Activated effector memory CD4-positive, alpha-beta T cell treated with Interleukin-2 at 50 U/mL for 16 hours (primary cell): ENCODE results near the gene PAPSS2.

Experiments used
- DNase-seq: peaks from one replicate; pipeline ENCODE4 v3.0.0-alpha.2; 2020

The PAPSS2 gene

GRCh38 chr10:87672551-87672950 is 12.9 kb downstream of the PAPSS2 start:
- no peak for DNase-seq

DNA sequence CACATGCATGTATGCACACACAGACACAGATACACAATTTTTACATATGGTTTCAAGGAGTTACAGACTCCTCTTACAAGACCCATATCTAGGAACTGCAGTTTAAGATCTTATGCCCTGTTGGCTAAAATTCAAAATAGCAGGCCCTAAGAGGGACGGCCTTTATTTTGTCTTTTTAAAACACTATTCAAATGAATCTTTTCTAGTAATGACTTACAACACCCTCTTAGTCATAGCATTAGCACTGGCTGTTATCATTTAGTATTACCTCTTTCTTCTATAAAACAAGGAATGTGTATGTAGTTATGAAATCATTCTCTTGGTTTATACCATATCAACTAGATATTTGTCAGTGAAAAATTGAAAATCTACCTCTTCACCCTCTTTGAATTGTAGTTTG is 15.3 kb downstream of the PAPSS2 start:
- DNase-seq, result no peak

GRCh38 chr10:87675396-87676376 is 16.0 kb downstream of the PAPSS2 start:
- no peak for DNase-seq

GRCh38 chr10:87677595-87677994 is 17.9 kb downstream of the PAPSS2 start:
- DNase-seq, result no peak

- no peak for DNase-seq
Measured at GRCh38 chr10:87678302-87678701, 18.6 kb downstream of the PAPSS2 start.

- DNase-seq, result no peak
Measured at GRCh38 chr10:87683356-87683755, 23.7 kb downstream of the PAPSS2 start.

GRCh38 chr10:87684001-87684638 is 24.4 kb downstream of the PAPSS2 start:
- DNase-seq, result no peak

DNA sequence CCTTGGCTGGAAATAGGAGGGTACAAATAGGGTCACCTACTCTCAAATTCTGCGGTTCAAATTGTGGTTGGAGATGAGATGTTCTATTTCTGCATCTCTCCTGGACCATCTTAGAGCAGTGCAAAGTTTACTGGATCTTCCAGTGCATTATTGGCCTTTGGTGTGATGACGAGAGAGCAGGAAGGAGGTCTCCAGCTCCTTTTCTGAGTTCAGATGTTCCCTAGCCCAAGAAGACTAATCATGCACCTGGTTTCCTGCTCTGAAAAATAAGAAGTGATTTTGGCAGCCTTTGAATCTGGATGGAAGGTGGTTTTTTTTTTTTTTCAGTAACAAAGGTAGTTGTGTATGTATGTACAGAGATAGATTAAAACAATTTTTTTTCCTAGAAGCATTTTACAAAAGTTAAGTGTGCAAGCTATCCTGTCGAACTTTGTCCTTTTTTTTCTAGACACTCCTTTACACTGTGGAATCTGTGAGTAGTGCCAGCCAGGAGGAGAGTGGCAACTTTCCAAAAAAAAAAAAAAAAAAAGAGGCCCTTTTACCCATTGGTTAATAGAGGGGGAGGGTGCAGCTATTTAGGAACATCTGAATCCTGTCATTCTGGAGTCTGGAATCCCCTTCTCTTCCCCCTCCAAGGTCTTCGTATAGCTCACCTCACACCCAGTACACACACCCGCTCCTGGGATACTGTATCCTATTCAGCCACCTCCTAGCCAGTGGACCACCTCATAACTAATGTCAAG is 26.3 kb downstream of the PAPSS2 start:
- DNase-seq, result no peak

GRCh38 chr10:87691506-87692070 is 31.9 kb downstream of the PAPSS2 start:
- no peak for DNase-seq

DNA sequence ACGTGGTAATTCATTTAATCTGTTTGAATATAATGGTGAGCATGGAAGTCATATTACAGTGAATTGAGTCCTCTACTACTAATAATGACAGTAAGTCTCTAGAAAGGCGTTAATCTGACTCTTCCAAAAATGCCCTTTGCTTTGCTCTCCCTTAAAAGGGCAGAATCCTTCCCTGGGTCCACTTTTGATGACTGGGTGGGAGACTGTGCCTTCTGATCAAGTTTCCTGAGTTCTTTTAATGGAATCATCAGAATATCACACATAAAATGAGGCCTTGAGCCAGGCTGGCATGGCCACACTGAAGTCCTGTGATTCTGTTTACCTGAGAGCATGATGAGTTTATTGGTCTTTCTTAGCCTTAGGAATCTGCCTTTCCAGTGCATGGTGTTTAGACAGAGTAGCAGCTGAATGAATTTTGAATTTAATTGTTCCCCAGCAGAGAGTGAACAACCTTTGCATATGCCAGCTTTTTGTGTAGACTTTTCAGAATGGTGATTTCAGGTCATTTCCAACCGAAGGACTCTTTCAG is 33.3 kb downstream of the PAPSS2 start:
- DNase-seq, result no peak

- DNase-seq, result no peak
Measured at GRCh38 chr10:87694011-87694794, 34.5 kb downstream of the PAPSS2 start.

GRCh38 chr10:87695074-87695473 is 35.4 kb downstream of the PAPSS2 start:
- no peak for DNase-seq

- DNase-seq, result no peak
Measured at GRCh38 chr10:87696922-87697745, 37.5 kb downstream of the PAPSS2 start.

- no peak for DNase-seq
Measured at GRCh38 chr10:87700031-87700796, 40.5 kb downstream of the PAPSS2 start.

GRCh38 chr10:87702260-87702972 is 42.7 kb downstream of the PAPSS2 start:
- DNase-seq, result no peak

GRCh38 chr10:87702973-87703294 is 43.3 kb downstream of the PAPSS2 start:
- DNase-seq, result no peak

DNA sequence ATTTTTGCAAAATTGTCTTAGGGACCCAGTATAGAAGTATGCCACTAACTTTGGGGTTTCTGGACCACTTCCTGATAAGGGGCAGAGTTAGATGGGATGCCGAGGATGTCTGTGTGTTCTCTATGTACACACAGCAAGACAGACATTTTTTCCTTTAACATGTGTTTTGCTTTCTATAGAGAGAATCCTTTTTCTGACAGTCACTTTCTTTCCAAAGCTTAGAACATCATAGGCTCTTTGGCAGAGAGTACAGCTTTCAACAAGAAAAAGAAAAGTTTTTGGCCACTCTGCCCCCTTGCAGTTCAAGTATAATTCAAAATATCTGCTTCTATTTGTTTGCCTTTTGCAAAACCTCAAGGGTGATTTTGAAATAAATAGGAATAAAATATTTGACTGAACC is 44.1 kb downstream of the PAPSS2 start:
- no peak for DNase-seq

- DNase-seq, result no peak
Measured at GRCh38 chr10:87705339-87705738, 45.7 kb downstream of the PAPSS2 start.

DNA sequence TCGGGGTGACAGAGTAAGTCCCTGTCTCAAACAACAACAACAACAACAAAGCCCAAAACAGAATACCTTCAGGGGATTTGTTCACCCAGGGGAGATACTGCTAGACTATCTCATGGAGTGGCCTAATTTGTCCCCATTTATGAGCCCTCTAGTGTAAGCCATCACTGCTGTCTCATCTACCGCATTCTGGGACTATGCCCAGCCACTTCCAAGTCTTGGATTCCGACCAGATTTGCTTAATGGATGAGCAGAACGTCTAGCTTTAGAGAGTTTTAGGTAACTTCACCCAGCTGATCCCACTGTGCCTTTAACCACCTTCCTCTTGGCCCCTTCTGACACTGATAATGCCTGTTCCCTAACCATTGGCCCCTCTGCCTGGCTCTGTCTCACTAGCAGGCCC is 47.1 kb downstream of the PAPSS2 start:
- DNase-seq, result no peak

DNA sequence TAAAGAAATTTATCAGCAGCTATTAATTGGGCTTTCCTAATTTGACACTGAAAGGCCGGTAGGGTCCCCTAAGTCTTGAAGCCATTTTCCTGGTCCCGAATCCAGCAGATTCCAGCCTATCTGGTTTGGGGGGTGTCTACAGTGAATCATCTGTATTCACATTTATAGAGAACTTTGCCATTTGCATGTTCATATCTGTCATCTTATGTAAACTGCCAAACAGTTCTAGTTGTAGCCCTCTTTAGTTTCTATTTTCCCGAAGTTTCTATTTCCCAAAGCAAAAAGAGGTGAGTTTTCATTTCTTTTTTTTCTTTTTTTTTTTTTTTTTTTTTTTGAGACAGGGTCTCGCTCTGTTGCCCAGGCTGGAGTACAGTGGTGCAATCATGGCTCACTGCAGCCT is 47.6 kb downstream of the PAPSS2 start:
- DNase-seq, result no peak
